Endodermal cell (in vitro differentiated cells): ENCODE results near the gene LGI2. TPM values are rescaled to one million over a fixed set of nuclear protein-coding genes. Genes with fewer than 3 reads are reported as not detected.
A peak's percentile ranks its signal among the peaks of the same experiment; 100 is the strongest.

Experiments used
- DNase-seq: peaks from one replicate; pipeline ENCODE4 v3.0.0-alpha.2; 2017
- H3K27ac ChIP-seq: 2 replicates; pipeline ENCODE4 v1.5.1; 2013; ENCODE audit warnings: mild to moderate bottlenecking, low read depth, low read length, moderate library complexity
- H3K27me3 ChIP-seq: 2 replicates; pipeline ENCODE4 v1.6.1; 2013; ENCODE audit warnings: mild to moderate bottlenecking, low read length, moderate library complexity; ENCODE audit not compliant: insufficient read depth, control insufficient read depth, poor library complexity, severe bottlenecking
- H3K36me3 ChIP-seq: 2 replicates; pipeline ENCODE4 v1.7.0; 2013; ENCODE audit warnings: mild to moderate bottlenecking, low read length, moderate library complexity; ENCODE audit not compliant: control insufficient read depth, insufficient read depth
- H3K4me1 ChIP-seq: one replicate; pipeline ENCODE4 v1.7.0; 2013; ENCODE audit warnings: low read length; ENCODE audit not compliant: control insufficient read depth, insufficient read depth
- H3K4me3 ChIP-seq: 2 replicates; pipeline ENCODE4 v1.5.1; 2013; ENCODE audit warnings: mild to moderate bottlenecking, low read length, moderate library complexity
- H3K9ac ChIP-seq: 2 replicates; pipeline ENCODE4 v1.6.1; 2013; ENCODE audit warnings: mild to moderate bottlenecking, low read length, moderate library complexity; ENCODE audit not compliant: poor library complexity, severe bottlenecking; ENCODE audit errors: extremely low read depth
- H3K9me3 ChIP-seq: 2 replicates; pipeline ENCODE4 v1.6.1; 2013; ENCODE audit warnings: mild to moderate bottlenecking, low read length, moderate library complexity; ENCODE audit not compliant: control insufficient read depth
- H3K27ac Mint-ChIP-seq: 2 replicates; pipeline ENCODE4 v1.8.0; 2020; ENCODE audit warnings: mixed read lengths
- H3K27me3 Mint-ChIP-seq: 2 replicates; pipeline ENCODE4 v1.8.0; 2021; ENCODE audit warnings: mild to moderate bottlenecking, mixed read lengths; ENCODE audit not compliant: insufficient read depth
- H3K36me3 Mint-ChIP-seq: 2 replicates; pipeline ENCODE4 v1.8.0; 2020; ENCODE audit warnings: low read depth, mixed read lengths
- H3K4me1 Mint-ChIP-seq: 2 replicates; pipeline ENCODE4 v1.8.0; 2020; ENCODE audit warnings: mixed read lengths
- H3K4me3 Mint-ChIP-seq: 2 replicates; pipeline ENCODE4 v1.8.0; 2020; ENCODE audit warnings: mild to moderate bottlenecking, moderate library complexity, mixed read lengths
- H3K9me3 Mint-ChIP-seq: 2 replicates; pipeline ENCODE4 v1.8.0; 2020; ENCODE audit warnings: mild to moderate bottlenecking, mixed read lengths
- WGBS, 2 experiments: methylation state at CpG; one replicate each; pipeline versions ENCODE4 v1.1.5 to v1.1.7; 2013; ENCODE audit warnings: missing lambda C conversion rate in 2 of 2, mixed read lengths in 1 of 2; ENCODE audit not compliant: insufficient coverage in 1 of 2, insufficient read length in 1 of 2; 5-methylcytosine and 5-hydroxymethylcytosine counted together
- total RNA-seq, 2 donors: library from RNA; stranded (reverse); fragmentation: NEBNext Ultra II Directional in 1 of 2; extraction: Animal tissue kit (Norgen Biotek cat#: 25700) in 1 of 2; gene quantifications; 2 replicates in 1 of 2; 3 replicates in 1 of 2; pipeline ENCODE4 v1.2.1, GENCODE V29; 2021
- TF ChIP-seq, protein P1 (sequence below): fragments of 200-600 bp; sonication (generic); conservative IDR thresholded peaks from 2 replicates; pipeline ENCODE4 v1.5.0; 2021; ENCODE audit warnings: antibody characterized with exemption, mild to moderate bottlenecking

The LGI2 gene
- total RNA-seq, 2 donors from 2014 or later = 6.5 to 15.9 TPM

DNA sequence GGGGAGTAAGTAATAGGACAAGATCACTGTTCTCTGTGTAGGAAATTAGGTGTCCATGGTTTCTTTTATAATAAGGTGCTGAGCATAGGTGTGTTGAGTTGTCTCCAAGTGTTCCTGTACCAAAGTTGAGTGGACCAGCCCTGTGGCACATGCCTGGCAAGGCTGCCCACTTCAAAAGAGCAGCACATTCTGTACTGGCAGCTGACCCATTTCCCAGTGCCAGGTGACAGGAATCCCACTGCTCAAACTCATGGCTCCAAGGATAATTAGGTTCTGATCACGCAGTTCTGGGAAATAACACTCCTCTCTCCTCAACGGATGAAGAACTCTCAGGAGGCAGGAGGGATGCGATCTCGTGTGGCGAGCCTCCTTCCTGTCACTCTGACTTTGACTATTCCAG, 12.8 kb upstream of the LGI2 start:
- H3K4me3 Mint-ChIP-seq = no peak overlapping the region
- no peaks in the 10 kb centered on the region for H3K27me3 ChIP-seq
- H3K9ac ChIP-seq = no peak overlapping the region
- no peak overlapping the region for H3K27ac Mint-ChIP-seq
- no peaks in the 10 kb centered on the region for H3K4me1 Mint-ChIP-seq
- H3K27me3 Mint-ChIP-seq = peaks cover 17% of the 10 kb centered on the region
- no peaks in the 10 kb centered on the region for H3K9me3 ChIP-seq
- H3K4me1 ChIP-seq = no peaks in the 10 kb centered on the region
- no peak for DNase-seq
- WGBS, 2 experiments = 61 to 90% methylated on average over 5 of the region's 5 CpGs
- no peaks in the 10 kb centered on the region for H3K36me3 Mint-ChIP-seq
- no peaks in the 10 kb centered on the region for H3K36me3 ChIP-seq
- no peak overlapping the region for H3K4me3 ChIP-seq
- TF ChIP-seq, protein P1, sequence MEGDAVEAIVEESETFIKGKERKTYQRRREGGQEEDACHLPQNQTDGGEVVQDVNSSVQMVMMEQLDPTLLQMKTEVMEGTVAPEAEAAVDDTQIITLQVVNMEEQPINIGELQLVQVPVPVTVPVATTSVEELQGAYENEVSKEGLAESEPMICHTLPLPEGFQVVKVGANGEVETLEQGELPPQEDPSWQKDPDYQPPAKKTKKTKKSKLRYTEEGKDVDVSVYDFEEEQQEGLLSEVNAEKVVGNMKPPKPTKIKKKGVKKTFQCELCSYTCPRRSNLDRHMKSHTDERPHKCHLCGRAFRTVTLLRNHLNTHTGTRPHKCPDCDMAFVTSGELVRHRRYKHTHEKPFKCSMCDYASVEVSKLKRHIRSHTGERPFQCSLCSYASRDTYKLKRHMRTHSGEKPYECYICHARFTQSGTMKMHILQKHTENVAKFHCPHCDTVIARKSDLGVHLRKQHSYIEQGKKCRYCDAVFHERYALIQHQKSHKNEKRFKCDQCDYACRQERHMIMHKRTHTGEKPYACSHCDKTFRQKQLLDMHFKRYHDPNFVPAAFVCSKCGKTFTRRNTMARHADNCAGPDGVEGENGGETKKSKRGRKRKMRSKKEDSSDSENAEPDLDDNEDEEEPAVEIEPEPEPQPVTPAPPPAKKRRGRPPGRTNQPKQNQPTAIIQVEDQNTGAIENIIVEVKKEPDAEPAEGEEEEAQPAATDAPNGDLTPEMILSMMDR = no peak
- H3K27ac ChIP-seq = no peak overlapping the region
- peaks cover 1% of the 10 kb centered on the region for H3K9me3 Mint-ChIP-seq

DNA sequence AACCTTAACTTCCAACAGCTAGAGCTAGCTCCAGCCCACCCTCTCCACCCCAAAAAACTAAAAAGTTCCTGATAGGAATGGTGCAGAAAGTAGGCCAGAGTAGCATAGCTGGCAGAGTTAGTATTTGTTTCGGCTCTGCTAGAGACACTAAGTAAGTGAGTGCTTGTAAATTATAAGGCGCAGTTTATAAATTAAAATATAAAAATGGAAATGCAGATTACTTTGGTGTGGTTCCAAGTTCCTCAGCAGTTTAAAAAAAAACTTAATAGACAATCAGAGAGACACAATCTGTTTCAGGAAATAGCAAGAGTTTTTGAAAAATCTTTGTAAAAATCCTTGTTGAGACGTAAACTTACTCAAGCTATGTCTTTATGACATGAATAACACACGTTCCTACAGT, 2.8 kb upstream of the LGI2 start:
- Histone ChIP-seq H3K4me1 (no peaks in the 10 kb centered on the region), H3K27me3 (peaks cover 30% of the 10 kb centered on the region), H3K9me3 (no peaks in the 10 kb centered on the region), H3K36me3 (no peaks in the 10 kb centered on the region), H3K27ac (no peak overlapping the region), H3K9ac (no peak overlapping the region), H3K4me3 (no peak overlapping the region)
- H3K9me3 Mint-ChIP-seq = peaks cover 4% of the 10 kb centered on the region
- TF ChIP-seq, protein P1 = no peak
- peaks cover 15% of the 10 kb centered on the region for H3K4me1 Mint-ChIP-seq
- WGBS, 2 experiments = 94 to 96% methylated on average over 3 to 4 of the region's 4 CpGs
- H3K27ac Mint-ChIP-seq = no peak overlapping the region
- H3K4me3 Mint-ChIP-seq = no peak overlapping the region
- DNase-seq = no peak
- H3K27me3 Mint-ChIP-seq = peaks cover 74% of the 10 kb centered on the region
- no peaks in the 10 kb centered on the region for H3K36me3 Mint-ChIP-seq

DNA sequence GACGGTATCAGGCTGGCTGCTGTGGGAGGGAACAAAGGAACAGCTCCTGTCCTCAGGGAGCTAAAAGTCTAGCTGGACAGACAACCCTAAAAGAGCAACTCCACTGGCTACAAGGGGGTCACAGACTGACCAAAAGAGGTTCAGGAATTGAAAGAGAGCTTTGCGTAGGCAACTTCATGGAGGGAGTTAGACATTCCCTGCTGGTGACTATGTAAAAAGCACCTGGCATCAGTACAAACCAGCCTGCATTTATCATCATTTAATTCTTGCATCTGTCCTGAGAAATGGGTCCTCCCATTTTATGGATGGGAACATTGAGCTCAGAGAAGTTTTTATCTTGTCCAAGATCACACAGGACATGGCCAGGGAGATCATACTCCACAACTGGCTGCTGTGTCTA, 1.4 kb upstream of the LGI2 start:
- Histone ChIP-seq H3K9ac (no peak overlapping the region), H3K9me3 (no peaks in the 10 kb centered on the region), H3K4me1 (no peaks in the 10 kb centered on the region), H3K4me3 (no peak overlapping the region), H3K27ac (no peak overlapping the region), H3K36me3 (peaks cover under 1% of the 10 kb centered on the region), H3K27me3 (peaks cover 35% of the 10 kb centered on the region)
- no peak overlapping the region for H3K27ac Mint-ChIP-seq
- peaks cover 73% of the 10 kb centered on the region for H3K27me3 Mint-ChIP-seq
- peak overlapping the region; percentile 59 for H3K4me3 Mint-ChIP-seq
- no peaks in the 10 kb centered on the region for H3K36me3 Mint-ChIP-seq
- no peak for DNase-seq
- peaks cover 20% of the 10 kb centered on the region for H3K4me1 Mint-ChIP-seq
- 96 to 100% methylated on average over 1 to 2 of the region's 2 CpGs for WGBS, 2 experiments
- TF ChIP-seq, protein P1 = peak; percentile 47
- H3K9me3 Mint-ChIP-seq = peaks cover 4% of the 10 kb centered on the region
